Medulla oblongata (tissue), 1 donor: ENCODE measurements around the gene RHAG.
"Not testable (repeated sequence)": the region's sequence is repeated elsewhere in the genome, so short reads cannot be mapped to it uniquely, and the experiment has no call there.

Experiments
- DNase-seq: peaks from one replicate; pipeline ENCODE4 v3.0.0-alpha.2; 2015; ENCODE audit errors: extremely low spot score

RHAG gene

DNA sequence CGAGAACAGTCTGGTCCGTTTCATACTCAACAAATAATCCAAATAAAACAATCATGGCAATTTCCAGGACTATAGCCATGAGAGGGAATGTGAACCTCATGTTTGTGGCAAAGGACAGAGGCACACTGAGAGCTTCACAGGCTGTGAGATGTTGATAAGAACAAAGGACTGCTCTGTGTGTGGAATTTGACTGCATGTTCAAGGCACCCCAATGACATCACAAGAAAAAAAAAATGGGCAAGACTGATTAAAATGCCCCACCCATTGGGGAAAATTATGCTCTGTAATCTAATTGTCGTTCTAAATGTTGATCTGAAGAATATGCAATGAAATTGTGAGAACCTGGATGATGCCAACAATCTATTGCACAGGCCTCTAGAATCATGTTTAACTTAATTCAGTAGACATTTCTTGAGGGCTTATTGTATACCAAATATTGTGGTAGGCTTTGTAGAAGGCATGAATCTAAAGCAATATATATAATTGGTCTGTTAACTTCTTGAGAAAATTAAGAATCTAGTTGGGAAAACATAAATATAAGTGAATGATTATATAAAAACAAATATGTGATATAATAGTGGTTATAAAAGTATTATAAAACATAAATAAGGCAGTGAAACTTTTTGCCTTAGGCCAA lies at the start of gene RHAG:
Gene RHAG, minus strand, starts transcription at position 127 of the 637 bp plus-strand sequence. Its CDS starts 27 bp downstream, at position 100.
- DNase-seq, result no peak

DNA sequence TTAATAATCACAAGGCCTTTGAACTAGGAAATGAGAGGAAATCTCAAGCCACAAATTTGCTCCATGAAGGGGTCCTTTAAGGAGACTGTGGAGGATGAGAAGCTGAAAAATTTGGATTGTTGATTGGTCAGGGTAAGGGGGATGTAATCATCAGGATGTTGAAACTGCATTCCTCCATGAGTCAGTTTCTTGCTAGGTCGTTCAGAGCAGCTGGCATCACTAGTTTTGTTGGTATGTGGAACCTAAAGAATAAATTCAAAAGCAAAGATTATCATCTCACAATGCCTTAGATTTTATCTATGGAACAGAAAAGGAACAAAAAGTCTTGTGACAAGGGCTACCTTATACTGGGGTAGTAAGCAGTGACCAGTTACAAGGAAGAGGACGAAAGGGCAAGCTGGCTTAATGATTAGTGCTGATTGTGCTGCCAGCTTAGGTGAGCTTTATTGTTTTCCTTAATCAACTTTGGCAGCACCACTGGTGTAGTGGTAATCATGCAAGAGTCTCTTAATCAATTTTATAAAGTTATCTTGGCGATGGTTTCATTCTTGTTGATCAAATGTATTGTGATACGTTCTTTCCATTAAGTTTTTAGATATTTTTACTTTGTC lies 40.1 kb upstream of the RHAG start:
- DNase-seq, result no peak

DNA sequence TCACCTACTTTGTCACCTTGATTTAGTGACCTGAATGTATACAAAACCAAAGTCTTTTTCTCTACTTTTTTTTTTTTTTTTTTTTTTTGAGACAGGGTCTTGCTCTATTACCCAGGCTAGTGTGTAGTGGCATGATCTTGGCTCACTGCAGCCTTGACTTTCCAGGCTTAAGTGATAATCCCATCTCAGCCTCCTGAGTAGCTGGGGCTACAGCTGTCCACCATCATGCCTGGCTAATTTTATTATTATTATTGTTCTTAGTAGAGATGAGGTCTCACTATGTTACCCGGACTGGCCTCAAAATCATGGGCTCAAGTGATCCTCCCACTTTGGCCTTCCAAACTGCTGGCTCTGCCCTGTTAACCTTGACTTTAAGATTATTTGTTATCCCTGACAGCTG lies 39.2 kb upstream of the RHAG start:
- no peak for DNase-seq

DNA sequence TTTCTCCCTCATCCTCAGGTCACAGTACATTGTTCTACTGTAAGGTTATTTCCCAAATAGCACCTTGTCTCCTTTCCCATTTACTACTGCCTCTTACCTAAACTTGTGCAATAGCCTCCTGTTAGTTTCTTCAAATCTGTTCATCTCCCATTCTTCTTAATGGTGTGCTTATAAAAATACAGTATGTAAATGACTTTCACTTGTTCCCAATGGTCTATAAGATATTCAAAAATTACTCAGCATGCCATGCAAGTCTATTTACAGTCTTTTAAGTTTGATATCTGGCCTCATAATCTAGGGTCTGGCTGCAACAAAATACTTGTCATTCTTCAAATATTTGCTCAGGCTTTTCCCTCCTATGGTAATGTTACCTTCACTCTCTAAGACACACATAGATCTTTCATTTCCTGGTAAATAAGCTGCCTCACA lies 31.5 kb upstream of the RHAG start:
- no peak for DNase-seq

DNA sequence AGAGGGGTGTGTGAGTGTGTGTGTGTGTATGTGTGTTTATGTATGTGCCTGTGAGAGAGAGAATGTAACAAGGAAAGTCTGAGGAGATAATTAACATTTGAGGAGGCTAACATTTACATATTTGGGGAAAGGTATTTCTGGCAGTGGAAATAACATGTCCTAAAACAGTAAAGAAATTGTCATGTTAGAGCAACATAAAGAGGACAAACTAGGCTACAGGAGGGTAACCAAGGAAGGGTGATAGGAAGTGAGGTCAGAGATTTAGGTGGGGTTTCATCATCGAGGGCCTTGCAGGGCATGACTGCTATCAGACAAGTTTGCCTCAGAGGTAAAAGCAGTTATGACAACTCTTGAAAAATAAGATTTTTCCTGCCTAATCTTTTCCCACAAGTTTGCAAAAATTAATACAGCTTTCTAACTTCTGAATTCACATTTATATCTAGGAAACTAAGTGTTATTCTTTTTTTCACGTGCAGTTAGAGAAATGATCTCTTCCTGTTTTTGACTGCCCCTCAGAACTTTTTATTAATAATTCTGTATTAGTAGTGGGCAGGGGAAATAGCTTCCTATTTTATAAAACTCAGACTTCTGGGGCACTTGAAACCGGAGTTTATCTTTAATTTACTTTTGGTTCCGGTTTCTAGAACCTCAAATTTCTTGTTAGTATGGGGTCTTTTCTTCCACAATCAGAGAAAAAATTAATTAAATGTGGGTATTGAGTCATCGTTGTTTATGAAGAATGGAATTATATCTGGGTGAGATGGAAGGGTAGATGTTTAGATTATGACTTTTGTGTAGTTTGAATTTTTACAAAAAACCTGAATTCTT lies 30.5 kb upstream of the RHAG start:
- DNase-seq, result no peak

DNA sequence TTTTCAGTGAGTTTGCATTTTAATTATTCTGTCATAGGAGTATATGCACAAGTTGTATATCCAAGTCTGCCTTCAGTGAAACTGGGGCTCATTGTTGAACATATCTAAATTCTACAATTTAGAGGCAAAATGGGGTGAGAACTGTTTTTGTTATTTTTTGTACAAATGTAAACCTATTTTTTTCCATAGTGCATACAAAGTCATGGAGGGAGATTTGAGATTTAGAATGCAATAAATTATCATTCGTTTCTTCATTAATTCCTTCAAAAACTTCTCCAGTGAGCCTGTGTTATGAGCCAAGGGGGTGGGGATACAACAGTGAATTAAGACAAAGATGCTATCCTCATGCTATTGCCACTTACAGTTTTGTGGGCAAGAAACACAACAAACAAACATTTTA lies 29.8 kb upstream of the RHAG start:
- no peak for DNase-seq

DNA sequence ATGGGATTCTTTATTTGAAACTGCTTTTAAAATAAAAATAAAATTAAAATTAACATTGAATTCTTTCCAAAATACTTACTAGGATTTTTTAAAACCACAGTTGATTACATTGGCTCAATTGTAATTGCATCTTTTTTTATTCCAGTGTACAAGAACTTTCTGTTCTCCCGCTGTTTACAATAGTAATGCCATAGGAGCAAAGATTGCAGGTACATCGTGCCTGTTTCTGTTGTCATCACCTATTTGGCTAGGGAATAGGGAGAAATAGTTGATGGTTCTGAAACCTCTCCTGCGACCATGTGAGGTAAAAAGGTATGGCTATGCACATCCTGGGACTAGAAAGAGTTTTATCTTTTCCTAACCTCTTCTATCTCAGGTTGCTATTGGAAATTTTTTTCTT lies 28.2 kb upstream of the RHAG start:
- DNase-seq, result no peak

DNA sequence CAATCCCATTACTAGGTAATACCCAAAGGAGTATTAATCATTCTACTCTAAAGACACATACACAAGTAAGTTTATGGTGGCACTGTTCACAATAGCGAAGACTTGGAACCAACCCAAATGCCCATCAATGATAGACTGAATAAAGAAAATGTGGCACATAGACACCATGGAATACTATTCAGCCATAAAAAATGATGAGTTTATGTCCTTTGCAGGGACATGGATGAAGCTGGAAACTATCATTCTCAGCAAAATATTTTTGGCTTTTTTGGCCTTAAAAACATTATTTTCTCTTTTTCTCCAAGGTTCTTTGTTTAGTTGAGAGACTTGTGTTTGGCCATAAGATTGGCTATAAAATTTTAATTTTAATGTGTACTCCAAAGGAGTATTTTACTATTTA lies 27.4 kb upstream of the RHAG start:
- not testable (repeated sequence) for DNase-seq

DNA sequence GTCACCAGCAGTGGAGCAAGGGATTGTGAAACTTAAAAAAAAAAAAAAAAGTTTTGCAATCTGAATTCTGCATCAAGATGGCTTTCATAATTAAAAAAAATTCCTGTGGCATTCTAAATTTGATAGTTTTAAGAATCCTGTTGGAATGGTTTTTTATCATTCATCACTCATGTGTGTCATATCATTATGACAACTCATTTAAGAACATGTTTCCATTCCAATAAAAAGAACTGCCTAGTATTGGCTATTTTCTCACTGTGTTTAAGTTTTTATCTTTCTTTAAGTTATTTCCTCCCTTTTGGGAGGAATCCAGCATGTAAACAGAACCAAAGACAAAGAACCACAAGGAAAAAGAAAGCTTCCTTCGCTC lies 26.2 kb upstream of the RHAG start:
- no peak for DNase-seq

DNA sequence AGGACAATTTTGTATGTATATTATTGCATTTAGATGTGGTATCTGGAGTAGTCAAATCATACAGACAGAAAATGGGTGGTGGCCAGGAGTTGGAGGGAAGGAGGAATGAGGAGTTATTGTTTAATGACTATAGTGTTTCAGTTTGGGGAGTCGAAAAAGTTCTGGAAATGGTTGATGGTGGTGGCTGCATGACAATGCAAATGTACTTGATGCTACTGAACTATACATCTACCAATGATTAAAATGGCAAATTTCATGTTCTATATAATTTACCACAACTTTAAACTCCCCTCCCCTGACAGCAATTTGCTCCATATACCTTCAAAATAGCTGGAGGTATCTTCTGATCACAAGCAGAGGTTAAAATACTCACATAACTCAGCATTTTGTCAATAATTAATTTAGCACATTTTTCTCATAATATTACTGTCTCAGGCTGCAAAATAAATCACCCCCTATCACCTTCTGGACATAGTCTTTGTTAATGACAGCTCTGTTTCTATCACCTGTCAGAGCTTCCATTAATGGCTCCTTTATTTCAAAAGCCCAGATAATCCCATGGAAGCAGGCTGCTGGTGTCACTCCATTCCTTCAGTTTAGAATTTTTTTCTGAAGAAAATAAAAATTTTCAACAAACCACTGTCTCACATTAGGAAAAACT lies 25.7 kb upstream of the RHAG start:
- no peak for DNase-seq

DNA sequence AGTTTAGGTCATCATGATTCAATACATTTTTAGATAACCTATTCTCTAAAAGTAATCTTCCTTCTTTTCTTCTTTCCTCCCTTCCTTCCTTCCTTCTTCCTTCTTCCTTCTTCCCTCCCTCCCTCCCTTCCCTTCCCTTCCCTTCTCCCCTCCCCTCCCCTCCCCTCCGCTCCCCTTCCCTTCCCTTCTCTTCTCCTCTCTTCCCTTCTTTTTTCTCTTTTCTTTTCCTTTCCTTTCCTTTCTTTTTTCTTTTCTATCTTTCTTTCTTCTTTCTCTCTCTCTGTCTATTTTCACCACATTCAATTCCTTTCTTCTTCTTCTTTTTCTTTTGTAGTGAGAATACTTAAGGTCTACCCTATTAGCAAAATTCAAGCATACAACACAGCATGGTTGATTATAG lies 17.3 kb upstream of the RHAG start:
- no peak for DNase-seq

DNA sequence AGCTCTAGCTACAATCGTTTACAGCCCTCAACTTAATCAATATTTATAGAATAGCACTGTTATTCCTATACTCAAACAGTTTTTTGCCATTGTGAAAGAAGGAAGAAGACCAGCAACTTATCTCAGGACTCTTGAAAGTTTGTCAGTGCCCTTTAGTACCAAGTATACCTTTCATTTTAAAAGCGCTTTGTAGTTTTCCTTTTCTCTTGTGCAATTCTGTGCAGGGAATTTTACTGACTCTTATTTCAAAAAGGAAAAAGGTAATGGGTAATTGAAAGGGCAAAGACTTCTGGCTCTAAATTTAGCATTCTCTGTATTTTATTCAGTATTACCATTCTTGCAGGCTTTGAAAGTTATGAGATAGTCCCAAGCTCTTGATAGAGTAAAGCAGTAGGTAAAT lies 16.8 kb upstream of the RHAG start:
- DNase-seq, result no peak

DNA sequence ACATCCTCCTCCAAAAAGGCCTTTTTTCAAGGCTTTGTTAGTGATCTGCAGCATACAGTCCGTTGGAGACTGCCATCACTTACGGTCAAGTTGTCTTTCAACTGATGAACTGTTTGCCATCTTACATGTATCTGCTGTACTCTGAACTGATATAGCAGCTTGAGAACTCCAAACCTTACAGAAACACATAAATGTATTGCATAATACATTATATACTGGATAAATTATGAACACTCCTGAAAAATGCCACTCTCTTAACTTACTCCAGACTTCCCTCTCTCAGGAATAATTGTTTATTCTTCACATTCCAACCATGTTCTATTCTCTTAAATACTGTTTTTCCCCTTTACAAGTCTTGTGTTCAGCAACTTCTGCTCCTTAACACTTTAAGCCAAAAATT lies 14.6 kb upstream of the RHAG start:
- no peak for DNase-seq

DNA sequence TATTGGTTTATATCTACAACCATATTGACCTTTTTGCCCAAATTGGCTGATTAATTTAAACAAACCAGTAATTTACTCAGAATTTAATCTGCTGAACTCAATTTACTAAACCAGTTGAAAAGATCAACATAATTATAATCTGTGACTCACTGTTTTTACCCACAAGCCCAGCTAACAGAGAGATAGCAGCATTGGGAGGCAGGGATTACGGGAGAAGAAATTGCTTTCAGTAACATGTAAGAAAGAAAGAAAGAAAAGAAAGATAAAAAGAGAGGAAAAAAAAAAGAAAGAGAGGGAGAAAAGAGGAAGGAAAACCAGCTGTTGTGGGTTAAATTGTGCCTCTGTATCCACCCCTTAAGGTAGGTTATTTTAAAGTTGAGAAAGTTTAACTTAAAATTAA lies 13.3 kb upstream of the RHAG start:
- DNase-seq, result no peak

DNA sequence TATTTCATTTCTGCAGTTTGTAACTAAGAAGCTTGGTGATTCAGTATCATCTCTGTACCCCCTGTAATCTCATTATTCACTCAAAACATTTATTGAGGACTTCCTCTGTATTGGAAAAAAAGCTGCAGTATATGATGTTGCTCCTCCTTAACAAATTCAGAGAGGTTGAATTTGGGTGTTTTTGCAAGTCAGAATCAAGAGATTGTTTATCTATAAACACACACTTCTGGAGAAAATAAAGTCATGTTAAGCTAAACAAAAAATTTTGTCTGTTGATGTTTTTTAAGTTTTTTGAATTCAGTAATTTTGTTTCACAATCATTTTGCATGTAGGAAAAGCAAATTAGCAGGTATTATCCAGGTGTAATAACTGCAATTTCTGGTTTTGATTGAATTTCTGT lies 11.4 kb upstream of the RHAG start:
- no peak for DNase-seq

DNA sequence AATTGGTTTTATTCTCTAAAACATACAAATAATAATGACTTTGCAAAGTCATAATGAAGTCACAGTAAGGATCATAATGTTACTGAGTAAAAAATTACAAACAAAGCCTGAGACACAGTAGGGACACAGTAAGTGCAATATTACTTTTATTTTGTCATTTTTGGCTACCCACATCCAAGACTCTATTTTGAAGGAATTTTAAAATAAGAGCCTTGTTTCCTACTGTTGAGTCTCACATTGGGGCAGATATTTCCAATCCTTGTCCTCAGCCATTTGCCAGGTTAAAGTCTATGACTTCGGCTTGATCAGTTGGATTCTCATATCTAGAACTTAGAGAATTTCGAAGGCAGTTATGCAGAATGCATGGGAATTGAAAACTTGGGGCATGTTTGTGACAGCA lies 10.8 kb upstream of the RHAG start:
- DNase-seq, result no peak

DNA sequence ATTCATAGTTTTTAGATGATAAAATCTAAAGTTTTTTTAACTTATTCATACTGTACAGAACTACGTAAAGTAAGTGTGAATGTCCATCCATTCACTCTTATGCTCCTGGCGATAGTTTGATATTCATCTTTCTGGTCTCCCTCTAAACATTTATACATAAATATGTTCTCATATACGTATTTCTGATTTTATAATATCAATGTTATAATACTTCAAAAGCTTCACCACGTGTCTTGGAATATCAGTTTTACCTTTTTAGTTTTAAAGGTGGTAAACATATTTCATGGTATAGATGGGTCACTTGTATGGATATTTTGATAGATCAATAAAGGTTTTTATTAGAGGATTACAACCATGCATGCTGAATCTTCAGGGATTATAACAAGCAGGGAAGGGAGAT lies 10.3 kb upstream of the RHAG start:
- DNase-seq, result no peak

DNA sequence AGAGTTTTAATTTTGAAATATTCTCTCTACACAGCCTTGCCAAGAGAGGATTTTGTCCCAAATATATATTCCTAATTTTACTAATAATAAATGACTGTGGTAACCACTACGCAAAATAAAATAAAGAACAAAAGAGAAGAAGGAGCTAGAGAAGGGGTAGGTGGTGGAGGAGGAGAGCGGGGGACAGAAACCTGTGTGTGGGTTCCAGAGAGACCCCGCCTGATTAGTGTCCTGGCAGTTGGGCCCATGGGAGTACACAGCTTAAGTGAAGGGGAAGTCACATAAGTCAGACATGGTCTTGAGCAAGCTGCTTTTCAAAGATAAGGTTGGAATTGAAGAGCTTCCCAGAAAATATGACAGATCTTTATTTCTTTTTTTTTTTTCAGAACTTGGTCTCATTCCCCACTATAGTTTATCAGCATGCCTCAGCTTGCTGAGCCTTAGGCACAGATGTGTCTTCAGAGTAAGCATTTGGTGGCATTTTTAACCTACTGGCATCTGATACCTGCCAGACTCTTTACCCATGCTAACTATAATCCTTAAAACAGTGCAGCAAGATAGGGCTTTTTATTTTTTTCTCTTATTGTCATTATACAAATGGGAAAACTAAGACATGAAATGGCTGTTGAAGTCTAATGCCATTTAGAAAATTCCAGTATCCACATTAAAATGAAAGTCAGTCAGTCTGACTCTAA lies 9.6 kb upstream of the RHAG start:
- no peak for DNase-seq

DNA sequence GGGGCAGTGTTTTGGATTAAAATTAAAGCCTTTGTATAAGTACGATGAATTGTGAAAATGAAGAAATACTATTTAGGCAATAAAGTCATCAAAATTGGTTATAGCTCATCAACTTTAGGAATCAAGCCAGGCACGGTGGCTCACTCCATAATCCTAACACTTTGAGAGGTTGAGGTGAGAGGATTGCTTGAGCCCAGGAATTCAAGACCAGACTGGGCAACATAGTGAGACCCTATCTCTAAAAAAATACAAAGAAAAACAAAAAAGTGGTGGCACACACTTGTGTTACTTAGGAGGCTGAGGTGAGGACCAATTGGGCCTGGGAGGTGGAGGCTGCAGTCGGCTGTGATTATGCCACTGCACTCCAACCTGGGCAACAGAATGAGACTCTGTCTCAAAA lies 8.5 kb upstream of the RHAG start:
- DNase-seq, result no peak

DNA sequence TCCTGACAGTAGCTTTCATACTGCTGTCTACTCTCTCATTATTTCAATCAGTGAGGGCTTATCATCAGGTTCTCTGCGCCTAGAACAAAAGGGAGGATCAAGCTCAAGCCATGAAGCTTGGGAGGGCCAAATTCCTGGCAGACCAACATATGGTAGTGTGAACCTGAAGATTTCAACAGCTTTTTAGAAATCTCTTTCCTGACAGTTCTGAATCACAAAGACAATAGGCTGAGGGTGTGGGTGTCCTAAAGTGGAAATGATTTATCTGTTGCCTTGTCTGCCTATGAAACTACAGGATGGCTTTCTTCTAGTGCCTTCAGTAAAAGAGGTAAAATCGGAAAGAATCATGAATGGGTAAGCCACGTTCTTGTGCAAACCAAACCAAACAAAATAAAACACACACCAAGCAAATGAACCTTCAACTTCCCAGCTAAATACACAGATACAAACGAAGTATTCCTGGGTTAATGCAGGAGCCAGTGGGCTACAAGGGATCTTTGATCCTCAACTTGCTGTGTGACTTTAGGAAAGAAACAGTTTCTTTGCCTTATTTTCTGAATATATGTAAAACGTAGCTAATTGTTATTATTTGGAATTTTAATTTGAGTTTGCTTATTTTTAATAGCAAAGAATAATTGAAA lies 2.7 kb upstream of the RHAG start:
- no peak for DNase-seq

DNA sequence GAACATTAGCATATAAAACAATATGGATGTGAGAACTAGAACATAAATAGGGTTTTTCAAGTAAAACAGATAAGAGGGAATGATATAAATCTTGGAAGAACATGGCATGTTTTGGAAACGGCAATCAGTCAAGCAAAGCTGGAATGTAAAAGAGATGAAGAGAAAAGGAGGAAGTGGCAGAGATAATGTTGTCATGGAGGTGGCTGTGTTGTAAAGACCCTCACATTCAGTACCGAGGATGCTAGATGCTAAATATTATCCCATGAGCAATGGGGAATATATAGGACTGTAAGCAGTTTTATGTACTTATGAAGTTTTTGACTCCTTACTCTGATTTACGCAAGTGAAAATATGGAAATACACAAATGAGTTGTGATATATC lies 702 bp upstream of the RHAG start:
- DNase-seq, result no peak
